CD14-positive monocyte (primary cell): ENCODE measurements around the gene SPACA5. TPM values are rescaled to one million over a fixed set of nuclear protein-coding genes. Genes with fewer than 3 reads are reported as not detected.
"Not testable (repeated sequence)": the region's sequence is repeated elsewhere in the genome, so short reads cannot be mapped to it uniquely, and the experiment has no call there.

Experiments used
- DNase-seq, 3 donors: peaks; one replicate each; pipeline ENCODE4 v3.0.0-alpha.2; 2011 to 2022
- H2AFZ ChIP-seq: 2 replicates; pipeline ENCODE4 v1.6.0; 2012; ENCODE audit warnings: mild to moderate bottlenecking, low read depth, low read length, inconsistent platforms; ENCODE audit not compliant: insufficient read depth, poor library complexity, severe bottlenecking
- H3K27ac ChIP-seq, 2 donors: 1 replicate in 1 of 2; 2 replicates in 1 of 2; pipeline ENCODE4 v1.5.1; 2012 to 2013; ENCODE audit warnings: low read length in 2 of 2, control low read depth in 1 of 2, inconsistent platforms in 1 of 2, low read depth in 1 of 2, mild to moderate bottlenecking in 1 of 2
- H3K27me3 ChIP-seq, 2 donors: one replicate each; pipeline versions ENCODE4 v1.6.0 to v1.6.1; 2011 to 2013; ENCODE audit warnings: low read length in 2 of 2; ENCODE audit not compliant: control insufficient read depth in 2 of 2, insufficient read depth in 2 of 2
- H3K36me3 ChIP-seq, 2 donors: replicated peaks in 1 of 2; 1 replicate in 1 of 2; 2 replicates in 1 of 2; pipeline versions ENCODE4 v1.5.1 to v1.6.1; 2012 to 2013; ENCODE audit warnings: low read length in 2 of 2, control low read depth in 1 of 2, inconsistent platforms in 1 of 2, mild to moderate bottlenecking in 1 of 2; ENCODE audit not compliant: insufficient read depth in 2 of 2, control insufficient read depth in 1 of 2
- H3K4me1 ChIP-seq, 2 donors: 1 replicate in 1 of 2; 2 replicates in 1 of 2; pipeline versions ENCODE4 v1.5.1 to v1.6.1; 2012 to 2013; ENCODE audit warnings: low read length in 2 of 2, control low read depth in 1 of 2, inconsistent platforms in 1 of 2, mild to moderate bottlenecking in 1 of 2, moderate library complexity in 1 of 2; ENCODE audit not compliant: insufficient read depth in 2 of 2, control insufficient read depth in 1 of 2
- H3K4me2 ChIP-seq: replicated peaks from 2 replicates; pipeline ENCODE3; 2012; ENCODE audit warnings: low read length, moderate library complexity, mild to moderate bottlenecking; ENCODE audit not compliant: poor library complexity, severe bottlenecking; ENCODE audit errors: extremely low read depth
- H3K4me3 ChIP-seq, 3 experiments: fragments of 200-600 bp in 1 of 3; sonication (generic) in 1 of 3; replicated peaks in 1 of 3; 1 replicate in 2 of 3; 2 replicates in 1 of 3; pipeline ENCODE4 v1.5.1; 2011 to 2013; ENCODE audit warnings: low read length in 3 of 3, mild to moderate bottlenecking in 3 of 3, control low read depth in 2 of 3, low read depth in 2 of 3, inconsistent platforms in 1 of 3, moderate library complexity in 1 of 3
- H3K79me2 ChIP-seq: 2 replicates; pipeline ENCODE4 v1.6.0; 2012; ENCODE audit warnings: mild to moderate bottlenecking, control low read depth, inconsistent platforms, low read length, moderate library complexity; ENCODE audit not compliant: insufficient read depth
- H3K9ac ChIP-seq: 2 replicates; pipeline ENCODE4 v1.6.0; 2017; ENCODE audit warnings: low read length, mild to moderate bottlenecking; ENCODE audit not compliant: insufficient read depth, poor library complexity, severe bottlenecking
- H3K9me3 ChIP-seq, 2 donors: replicated peaks in 1 of 2; 1 replicate in 1 of 2; 2 replicates in 1 of 2; pipeline versions ENCODE4 v1.5.1 to v1.6.1; 2012 to 2013; ENCODE audit warnings: low read length in 2 of 2, control low read depth in 1 of 2; ENCODE audit not compliant: control insufficient read depth in 1 of 2, insufficient read depth in 1 of 2
- H4K20me1 ChIP-seq: 2 replicates; pipeline ENCODE4 v1.6.0; 2012; ENCODE audit warnings: mild to moderate bottlenecking, low read length, control low read depth, moderate library complexity; ENCODE audit not compliant: insufficient read depth
- H3K27ac Mint-ChIP-seq, 7 donors: one replicate each; pipeline ENCODE4 v1.8.0; 2020; ENCODE audit warnings: mild to moderate bottlenecking in 7 of 7, mixed read lengths in 7 of 7, moderate library complexity in 6 of 7, inconsistent platforms in 2 of 7
- H3K27me3 Mint-ChIP-seq, 3 donors: one replicate each; pipeline ENCODE4 v1.8.0; 2021 to 2022; ENCODE audit warnings: low read depth in 3 of 3, mild to moderate bottlenecking in 3 of 3, mixed read lengths in 3 of 3, moderate library complexity in 3 of 3, inconsistent platforms in 1 of 3
- H3K36me3 Mint-ChIP-seq, 2 donors: one replicate each; pipeline ENCODE4 v1.8.0; 2020; ENCODE audit warnings: mixed read lengths in 2 of 2, inconsistent platforms in 1 of 2, mild to moderate bottlenecking in 1 of 2
- H3K4me1 Mint-ChIP-seq: one replicate; pipeline ENCODE4 v1.8.0; 2020; ENCODE audit warnings: mild to moderate bottlenecking, mixed read lengths
- H3K4me3 Mint-ChIP-seq, 2 donors: one replicate each; pipeline ENCODE4 v1.8.0; 2020; ENCODE audit warnings: mild to moderate bottlenecking in 2 of 2, mixed read lengths in 2 of 2, moderate library complexity in 1 of 2
- H3K9me3 Mint-ChIP-seq, 7 donors: one replicate each; pipeline ENCODE4 v1.8.0; 2020 to 2022; ENCODE audit warnings: mixed read lengths in 7 of 7, mild to moderate bottlenecking in 6 of 7, moderate library complexity in 6 of 7, inconsistent platforms in 2 of 7
- CTCF ChIP-seq: fragments of 200-600 bp; IDR thresholded peaks from one replicate; pipeline ENCODE4 v1.8.0; 2022; ENCODE audit warnings: antibody characterized with exemption, mild to moderate bottlenecking
- WGBS: methylation state at CpG from one replicate; pipeline ENCODE4 v1.1.5; 2013; ENCODE audit warnings: missing lambda C conversion rate; ENCODE audit not compliant: insufficient coverage; 5-methylcytosine and 5-hydroxymethylcytosine counted together
- intact Hi-C, 2 donors: fragments of 100-400 bp; cut with micrococcal nuclease; formaldehyde crosslinking; loops; one replicate each; pipeline versions ENCODE4 v1.15.0 to v1.15.1; 2023
- polyA plus RNA-seq, 3 donors: library from polyadenylated mRNA; depleted of rRNA in 1 of 3; unstranded in 2 of 3; stranded (reverse) in 1 of 3; fragments of 300-500 nt in 2 of 3; fragments of >200 nt in 1 of 3; fragmentation: Illumina TruSeq in 2 of 3; gene quantifications; 1 replicate in 2 of 3; 2 replicates in 1 of 3; pipeline ENCODE4 v1.2.3, GENCODE V29; 2012 to 2021

Gene SPACA5
- polyA plus RNA-seq, 3 donors, result not detected

GRCh38 chrX:48022738-48023137 lies 15.9 kb downstream of the SPACA5 start:
- Histone ChIP-seq H3K4me2 (no peak overlapping the region), H3K9ac (no peak overlapping the region), H4K20me1 (no peaks in the 10 kb centered on the region), H3K4me1 (peaks cover 19% of the 10 kb centered on the region in 2 donors), H3K79me2 (no peaks in the 10 kb centered on the region), H3K9me3 (no peaks in the 10 kb centered on the region), H3K27me3 (no peaks in the 10 kb centered on the region), H3K4me3 (no peak overlapping the region), H3K27ac (no peak overlapping the region), H2AFZ (no peak overlapping the region), H3K36me3 (no peaks in the 10 kb centered on the region)
- TF ChIP-seq CTCF, result no peak
- Mint-ChIP-seq H3K27me3 (peaks cover 0 to 2% (median 0%) of the 10 kb centered on the region in 3 donors), H3K36me3 (no peaks in the 10 kb centered on the region), H3K27ac (peak overlapping the region in 4 of 7 donors; percentile 5 to 68 (median 22)), H3K4me3 (no peak overlapping the region), H3K4me1 (peaks cover 15% of the 10 kb centered on the region), H3K9me3 (peaks cover 0 to 8% (median 2%) of the 10 kb centered on the region in 7 donors)
- no CpG with 5 or more reads among the region's 3 CpGs for WGBS
- intact Hi-C loops, result loop anchor here (5.0 kb wide), 2 partner anchors 185 to 460 kb away; partner anchors contain the start of genes ARAF (in 1 of the 2) and ZNF81 (in 1 of the 2)
- DNase-seq, result peak in 1 of 3 donors; percentile 13

- intact Hi-C loops, result loop anchor here in 1 of 2 donors (5.0 kb wide), 2 partner anchors 173 to 193 kb away; no protein-coding TSS in a partner anchor
- Mint-ChIP-seq H3K36me3 (no peaks in the 10 kb centered on the region), H3K4me1 (peaks cover 15% of the 10 kb centered on the region), H3K27me3 (peaks cover 0 to 4% (median 0%) of the 10 kb centered on the region in 3 donors), H3K4me3 (no peak overlapping the region), H3K27ac (peak overlapping the region in 1 of 7 donors; percentile 79), H3K9me3 (peaks cover 0 to 8% (median 2%) of the 10 kb centered on the region in 7 donors)
- DNase-seq, result peak; percentile 52 to 68 (median 66)
- H3K27me3 ChIP-seq, result no peaks in the 10 kb centered on the region
- H4K20me1 ChIP-seq, result no peaks in the 10 kb centered on the region
- H3K9me3 ChIP-seq, result no peaks in the 10 kb centered on the region
- H3K9ac ChIP-seq, result no peak overlapping the region
- no peak overlapping the region for H3K27ac ChIP-seq
- peaks cover 19% of the 10 kb centered on the region in 2 donors for H3K4me1 ChIP-seq
- H2AFZ ChIP-seq, result peak overlapping the region; percentile 15
- WGBS, result 20% methylated on average over 1 of the region's 7 CpGs
- H3K79me2 ChIP-seq, result no peaks in the 10 kb centered on the region
- peak; percentile 65 for TF ChIP-seq CTCF
- no peak overlapping the region for H3K4me3 ChIP-seq
- no peak overlapping the region for H3K4me2 ChIP-seq
- H3K36me3 ChIP-seq, result no peaks in the 10 kb centered on the region
Measured at GRCh38 chrX:48025561-48025960, 18.8 kb downstream of the SPACA5 start.

GRCh38 chrX:48027545-48027944 lies 20.8 kb downstream of the SPACA5 start:
- H3K27ac ChIP-seq, H3K27me3 Mint-ChIP-seq, H2AFZ ChIP-seq, H3K36me3 Mint-ChIP-seq, H3K36me3 ChIP-seq, H3K27ac Mint-ChIP-seq, H3K9me3 Mint-ChIP-seq, H3K79me2 ChIP-seq, DNase-seq, H4K20me1 ChIP-seq, H3K27me3 ChIP-seq, H3K4me3 ChIP-seq, H3K4me3 Mint-ChIP-seq, H3K9ac ChIP-seq, H3K4me2 ChIP-seq, H3K9me3 ChIP-seq: not testable (repeated sequence)
- H3K4me1 Mint-ChIP-seq, result peaks cover 14% of the 10 kb centered on the region
- H3K4me1 ChIP-seq, result peaks cover 10 to 11% of the 10 kb centered on the region in 2 donors
- intact Hi-C loops, result loop anchor here in 1 of 2 donors (5.0 kb wide), 2 partner anchors 175 to 195 kb away; no protein-coding TSS in a partner anchor
- WGBS, result no CpG with 5 or more reads among the region's 4 CpGs
